HUES48 (cell line): ENCODE results near the gene NFIB.

Source experiments
- H3K27ac ChIP-seq: one replicate; pipeline ENCODE4 v1.7.0; 2013; ENCODE audit warnings: low read depth, low read length, inconsistent platforms
- H3K27me3 ChIP-seq: 2 replicates; pipeline ENCODE4 v1.6.1; 2013; ENCODE audit warnings: mild to moderate bottlenecking, low read length; ENCODE audit not compliant: control insufficient read depth, insufficient read depth
- H3K36me3 ChIP-seq: 2 replicates; pipeline ENCODE4 v1.6.1; 2013; ENCODE audit warnings: low read length; ENCODE audit not compliant: control insufficient read depth, insufficient read depth
- H3K4me1 ChIP-seq: 2 replicates; pipeline ENCODE4 v1.6.1; 2013; ENCODE audit warnings: mild to moderate bottlenecking, low read length; ENCODE audit not compliant: control insufficient read depth, insufficient read depth
- H3K4me3 ChIP-seq: 2 replicates; pipeline ENCODE4 v1.5.1; 2013; ENCODE audit warnings: mild to moderate bottlenecking, low read depth, low read length
- H3K9ac ChIP-seq: 2 replicates; pipeline ENCODE4 v1.6.1; 2013; ENCODE audit warnings: mild to moderate bottlenecking, low read depth, low read length, moderate library complexity
- H3K9me3 ChIP-seq: 2 replicates; pipeline ENCODE4 v1.6.1; 2013; ENCODE audit warnings: low read length; ENCODE audit not compliant: control insufficient read depth, insufficient read depth

The NFIB gene

GRCh38 chr9:14096258-14096922 lies 217.6 kb downstream of the NFIB start:
- Histone ChIP-seq H3K4me1 (peaks cover 40% of the 10 kb centered on the region), H3K9me3 (no peaks in the 10 kb centered on the region), H3K36me3 (no peaks in the 10 kb centered on the region), H3K27ac (peak overlapping the region; percentile 75), H3K4me3 (peak overlapping the region; percentile 22; the same call in 1 of the 2 replicates), H3K27me3 (no peaks in the 10 kb centered on the region), H3K9ac (peak overlapping the region; percentile 27; the same call in 1 of the 2 replicates)

GRCh38 chr9:14095277-14095676 lies 218.7 kb downstream of the NFIB start:
- no peaks in the 10 kb centered on the region for H3K36me3 ChIP-seq
- H3K27me3 ChIP-seq = no peaks in the 10 kb centered on the region
- no peak overlapping the region for H3K4me3 ChIP-seq
- H3K9ac ChIP-seq = no peak overlapping the region
- H3K27ac ChIP-seq = peak overlapping the region; percentile 75
- no peaks in the 10 kb centered on the region for H3K9me3 ChIP-seq
- H3K4me1 ChIP-seq = peaks cover 40% of the 10 kb centered on the region

- Histone ChIP-seq H3K27ac (no peak overlapping the region), H3K4me3 (no peak overlapping the region), H3K4me1 (peaks cover 40% of the 10 kb centered on the region), H3K36me3 (no peaks in the 10 kb centered on the region), H3K9me3 (no peaks in the 10 kb centered on the region), H3K9ac (no peak overlapping the region), H3K27me3 (no peaks in the 10 kb centered on the region)
Observed at GRCh38 chr9:14094491-14094890, 219.4 kb downstream of the NFIB start.

DNA sequence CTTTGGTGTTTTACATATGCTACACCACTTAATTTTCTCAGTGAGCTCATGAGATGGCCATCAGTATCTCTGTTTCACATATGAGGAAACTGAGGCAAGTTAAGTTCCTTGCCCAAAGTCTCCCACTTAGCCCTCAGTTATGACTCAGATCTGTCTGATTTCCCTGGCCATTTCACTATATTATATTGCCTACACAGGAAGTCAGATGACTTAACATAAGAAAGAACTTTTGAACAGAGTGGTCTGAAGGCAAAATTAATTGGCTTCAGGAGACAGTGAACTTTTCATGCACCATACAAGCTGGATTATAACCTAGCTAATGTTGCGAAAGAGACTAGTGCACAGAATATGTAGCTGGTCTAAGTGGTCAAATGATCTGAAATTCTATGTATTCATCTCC lies 221.6 kb downstream of the NFIB start:
- no peak overlapping the region for H3K4me3 ChIP-seq
- H3K9ac ChIP-seq = no peak overlapping the region
- no peaks in the 10 kb centered on the region for H3K9me3 ChIP-seq
- no peaks in the 10 kb centered on the region for H3K27me3 ChIP-seq
- H3K36me3 ChIP-seq = no peaks in the 10 kb centered on the region
- H3K27ac ChIP-seq = no peak overlapping the region
- peaks cover 36% of the 10 kb centered on the region for H3K4me1 ChIP-seq

- H3K4me3 ChIP-seq = no peak overlapping the region
- H3K9ac ChIP-seq = no peak overlapping the region
- no peaks in the 10 kb centered on the region for H3K27me3 ChIP-seq
- peaks cover 16% of the 10 kb centered on the region; the same call in 1 of the 2 replicates for H3K4me1 ChIP-seq
- H3K36me3 ChIP-seq = no peaks in the 10 kb centered on the region
- H3K9me3 ChIP-seq = no peaks in the 10 kb centered on the region
- H3K27ac ChIP-seq = no peak overlapping the region
Observed at GRCh38 chr9:14089051-14089803, 224.7 kb downstream of the NFIB start.

DNA sequence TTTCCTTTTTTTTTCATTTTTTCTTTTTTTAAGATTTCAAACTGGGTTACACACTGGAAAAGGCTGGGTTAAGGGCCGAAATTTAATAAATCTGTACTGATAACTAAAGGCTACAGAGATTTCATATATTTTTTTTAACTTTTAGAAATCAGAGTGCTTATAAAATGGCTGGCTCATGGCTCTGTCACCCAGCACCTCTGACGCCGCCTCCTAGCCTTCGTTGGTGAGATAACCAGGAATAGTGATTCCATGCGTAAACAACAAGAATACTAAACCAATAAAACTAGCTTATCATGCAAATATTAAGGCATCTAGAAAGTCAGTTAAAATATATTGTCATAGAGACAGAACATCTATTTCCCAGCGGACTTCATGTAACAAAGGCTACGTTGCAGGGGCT lies 226.4 kb downstream of the NFIB start:
- H3K4me1 ChIP-seq = peaks cover 16% of the 10 kb centered on the region; the same call in 1 of the 2 replicates
- no peaks in the 10 kb centered on the region for H3K9me3 ChIP-seq
- H3K27ac ChIP-seq = no peak overlapping the region
- H3K4me3 ChIP-seq = no peak overlapping the region
- no peak overlapping the region for H3K9ac ChIP-seq
- H3K36me3 ChIP-seq = no peaks in the 10 kb centered on the region
- H3K27me3 ChIP-seq = no peaks in the 10 kb centered on the region

DNA sequence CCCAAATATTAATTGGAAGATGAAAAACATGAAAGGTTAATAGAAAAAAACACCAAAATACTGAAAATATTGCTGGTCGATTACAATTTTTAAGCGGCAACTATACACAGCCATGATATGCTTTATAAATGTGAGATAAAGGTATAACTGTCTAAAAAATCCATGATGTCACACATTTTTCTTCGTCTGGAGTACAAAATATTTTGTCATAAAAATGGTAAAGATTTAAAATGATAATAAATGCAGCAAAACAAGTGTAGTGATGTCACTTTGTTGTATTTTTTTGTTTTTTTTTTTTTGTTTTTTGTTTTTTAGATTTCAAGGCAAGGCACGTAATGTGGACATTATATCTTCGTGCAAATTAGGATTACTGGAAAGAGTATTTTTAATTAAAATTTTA lies 227.4 kb downstream of the NFIB start:
- no peaks in the 10 kb centered on the region for H3K36me3 ChIP-seq
- no peak overlapping the region for H3K9ac ChIP-seq
- H3K27me3 ChIP-seq = no peaks in the 10 kb centered on the region
- H3K4me1 ChIP-seq = peaks cover 16% of the 10 kb centered on the region; the same call in 1 of the 2 replicates
- H3K27ac ChIP-seq = no peak overlapping the region
- H3K4me3 ChIP-seq = no peak overlapping the region
- no peaks in the 10 kb centered on the region for H3K9me3 ChIP-seq

DNA sequence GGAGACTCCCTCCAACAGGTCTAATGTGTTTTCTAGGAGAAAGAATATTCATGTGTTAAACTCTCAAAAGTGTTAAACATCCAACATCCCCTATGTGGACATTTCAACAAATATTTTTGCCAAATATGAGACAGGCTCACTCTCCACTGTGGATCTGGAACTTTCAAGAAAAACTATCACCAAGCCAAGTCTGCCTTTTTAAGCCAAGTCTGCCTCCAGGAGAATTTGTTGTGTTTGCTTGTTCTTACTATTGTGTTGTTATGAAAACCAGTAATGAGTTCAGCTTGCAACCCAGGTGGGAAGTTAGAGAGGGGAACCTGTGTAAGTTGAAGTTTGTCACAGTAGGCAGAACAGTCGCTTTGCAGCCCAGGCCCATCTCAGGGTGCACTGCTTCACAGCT lies 228.1 kb downstream of the NFIB start:
- Histone ChIP-seq H3K9ac (no peak overlapping the region), H3K27ac (no peak overlapping the region), H3K4me1 (peaks cover 19% of the 10 kb centered on the region; the same call in 1 of the 2 replicates), H3K4me3 (no peak overlapping the region), H3K27me3 (no peaks in the 10 kb centered on the region), H3K9me3 (no peaks in the 10 kb centered on the region), H3K36me3 (no peaks in the 10 kb centered on the region)

GRCh38 chr9:14084867-14085266 lies 229.1 kb downstream of the NFIB start:
- no peaks in the 10 kb centered on the region for H3K36me3 ChIP-seq
- no peak overlapping the region for H3K27ac ChIP-seq
- H3K4me1 ChIP-seq = peaks cover 21% of the 10 kb centered on the region; the same call in 1 of the 2 replicates
- H3K9me3 ChIP-seq = no peaks in the 10 kb centered on the region
- no peak overlapping the region for H3K4me3 ChIP-seq
- H3K9ac ChIP-seq = no peak overlapping the region
- H3K27me3 ChIP-seq = no peaks in the 10 kb centered on the region

DNA sequence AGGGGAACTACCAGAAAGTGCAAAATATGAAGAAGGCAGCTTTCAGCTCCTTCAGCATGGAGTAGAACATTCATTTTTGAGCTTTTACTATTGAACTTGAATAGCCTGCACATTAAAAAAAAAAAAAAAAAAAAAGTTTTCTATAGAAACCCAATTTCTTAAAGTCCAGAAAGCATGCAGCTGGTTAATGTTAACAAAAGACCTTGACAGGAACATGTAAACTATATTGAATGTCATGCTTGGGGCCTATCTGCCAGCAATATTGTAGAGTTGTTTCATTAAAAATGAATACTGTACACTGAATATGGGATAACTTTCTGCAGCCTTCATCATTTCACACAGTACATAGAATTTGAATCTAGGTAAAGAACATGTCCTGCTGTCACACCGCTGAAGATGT lies 230.6 kb downstream of the NFIB start:
- Histone ChIP-seq H3K9ac (no peak overlapping the region), H3K27me3 (no peaks in the 10 kb centered on the region), H3K27ac (no peak overlapping the region), H3K4me1 (peaks cover 27% of the 10 kb centered on the region), H3K9me3 (no peaks in the 10 kb centered on the region), H3K4me3 (no peak overlapping the region), H3K36me3 (no peaks in the 10 kb centered on the region)

- Histone ChIP-seq H3K9me3 (no peaks in the 10 kb centered on the region), H3K36me3 (no peaks in the 10 kb centered on the region), H3K4me1 (peaks cover 27% of the 10 kb centered on the region), H3K27me3 (no peaks in the 10 kb centered on the region), H3K9ac (no peak overlapping the region), H3K27ac (no peak overlapping the region), H3K4me3 (no peak overlapping the region)
Observed at GRCh38 chr9:14082732-14083131, 231.2 kb downstream of the NFIB start.
